ENCODE data around the gene CA5A. TPM values are rescaled to one million over a fixed set of nuclear protein-coding genes. Genes with fewer than 3 reads are reported as not detected.

CA5A gene
- total and polyA plus RNA-seq, 9 of the 15 experiments (the other 6 are each of a cell fraction or from before 2014, with no cell fraction given), result not detected

GRCh38 chr16:87854053-87854906 lies 82.0 kb downstream of the CA5A start (continued):
- no peak for TF ChIP-seq STAT6 (CRISPR knock-in tag; IDR thresholded peaks at IDR 0.05)
- TF ChIP-seq NELFE (IDR thresholded peaks at IDR 0.05; ENCODE audit: insufficient read depth, insufficient read length), result no peak
- no peak for TF ChIP-seq SAFB2 (IDR thresholded peaks at IDR 0.05; ENCODE audit: borderline replicate concordance, low read depth, low read length, severe bottlenecking)
- peak; percentile 65; the same call in 1 of the 2 replicates for TF ChIP-seq KLF1 (tag; IDR thresholded peaks at IDR 0.05)
- peak in 1 of 2 experiments; percentile 95; a peak in 2 of 4 replicates for TF ChIP-seq HDAC1 (IDR thresholded peaks at IDR 0.05)
- TF ChIP-seq CBX8 (IDR thresholded peaks at IDR 0.05; ENCODE audit: borderline replicate concordance, extremely low read depth, low read depth, low read length, poor library complexity, severe bottlenecking), result no peak
- no peak for TF ChIP-seq KDM5B (IDR thresholded peaks at IDR 0.05; ENCODE audit: insufficient replicate concordance, low read depth, low read length)
- TF ChIP-seq EWSR1 (IDR thresholded peaks at IDR 0.05; ENCODE audit: borderline replicate concordance, low read depth, partially characterized antibody), result no peak
- TF ChIP-seq CTBP1 (IDR thresholded peaks at IDR 0.05; ENCODE audit: borderline replicate concordance), result peak; percentile 97
- TF ChIP-seq ETS2 (tag; IDR thresholded peaks at IDR 0.05; ENCODE audit: borderline replicate concordance, poor library complexity, severe bottlenecking), result no peak
- TF ChIP-seq CCNT2 (IDR thresholded peaks at IDR 0.05; ENCODE audit: borderline replicate concordance, extremely low read depth, insufficient read length, low read depth, low read length), result peak; percentile 100
- no peak for TF ChIP-seq FIP1L1 (IDR thresholded peaks at IDR 0.05; ENCODE audit: low read depth, low read length, poor library complexity, severe bottlenecking)
- peak; percentile 73 for TF ChIP-seq RBM22 (IDR thresholded peaks at IDR 0.05; ENCODE audit: low read depth, low read length, poor library complexity, severe bottlenecking)
- peak; percentile 81 to 90 for TF ChIP-seq MNT (conservative IDR thresholded peaks at IDR 0.05)
- TF ChIP-seq NR1H2 (CRISPR knock-in tag; IDR thresholded peaks at IDR 0.05), result no peak
- no peak for TF ChIP-seq YBX1 (IDR thresholded peaks at IDR 0.05)
- no peak for TF ChIP-seq CHCHD3 (CRISPR knock-in tag; IDR thresholded peaks at IDR 0.05)
- 0 out of 2 replicates have a peak, but pooled peaks have one; percentile 28 for TF ChIP-seq GABPA (tag; conservative IDR thresholded peaks at IDR 0.05; ENCODE audit: low read depth)
- TF ChIP-seq NRF1 (conservative IDR thresholded peaks at IDR 0.05 in 1 of 2, IDR thresholded peaks at IDR 0.05 in 1 of 2), result peak; percentile 20 to 39; a peak in 2 of 4 replicates
- no peak for TF ChIP-seq KLF10 (CRISPR knock-in tag; IDR thresholded peaks at IDR 0.05)
- peak; percentile 45; the same call in 1 of the 2 replicates for TF ChIP-seq MXI1 (IDR thresholded peaks at IDR 0.05; ENCODE audit: low read depth, low read length)
- no peak for TF ChIP-seq ZC3H4 (CRISPR knock-in tag; IDR thresholded peaks at IDR 0.05; ENCODE audit: borderline replicate concordance)

Measured in K562 (cell line).